NB4 (cell line): Measurements from ENCODE around the gene FHOD1.

ENCODE experiments used
- DNase-seq: peaks from one replicate; pipeline ENCODE4 v3.0.0; 2010; ENCODE audit warnings: low read depth
- H3K4me3 ChIP-seq: one replicate; pipeline ENCODE4 v1.5.1; 2011; ENCODE audit warnings: mild to moderate bottlenecking, low read depth, low read length, moderate library complexity
- CTCF ChIP-seq: IDR thresholded peaks from one replicate; pipeline ENCODE4 v1.5.1; 2012; ENCODE audit warnings: low read depth, low read length
- MAX ChIP-seq: IDR thresholded peaks from 2 replicates; pipeline ENCODE4 v1.6.1; 2011; ENCODE audit warnings: low read depth, low read length
- MYC ChIP-seq: IDR thresholded peaks from 2 replicates; pipeline ENCODE4 v1.6.1; 2011; ENCODE audit warnings: low read depth, low read length
- POLR2A ChIP-seq: IDR thresholded peaks from 2 replicates; pipeline ENCODE4 v1.6.1; 2011; ENCODE audit warnings: mild to moderate bottlenecking; ENCODE audit not compliant: insufficient read length; ENCODE audit errors: extremely low read depth

FHOD1 gene

GRCh38 chr16:67180166-67180565 lies 67.1 kb downstream of the FHOD1 start:
- no peak overlapping the region for H3K4me3 ChIP-seq
- no peak for DNase-seq
- TF ChIP-seq CTCF (no peak), POLR2A (no peak), MYC (no peak), MAX (no peak)

- TF ChIP-seq CTCF (peak; percentile 61), MAX (no peak), POLR2A (no peak)
- peak; percentile 66 for DNase-seq
- H3K4me3 ChIP-seq, result no peak overlapping the region
Observed at GRCh38 chr16:67179421-67180080, 67.7 kb downstream of the FHOD1 start.
